B cell (primary cell): ENCODE data around the gene LYPD3. TPM values are rescaled to one million over a fixed set of nuclear protein-coding genes. Genes with fewer than 3 reads are reported as not detected.
A peak's percentile ranks its signal among the peaks of the same experiment; 100 is the strongest.

ENCODE experiments used
- ATAC-seq: fragments of 200-7000 bp; cut with Tn5 transposase; one replicate; pipeline ENCODE4 v1.10.0; 2021; ENCODE audit warnings: low read depth, mild to moderate bottlenecking, moderate number of reproducible peaks, moderate library complexity
- CTCF ChIA-PET: fragments of 350-600 bp; sonication (Branson Sonifier 250); formaldehyde crosslinking; loops from one replicate; lab custom pipeline; 2021; ENCODE audit warnings: antibody characterized with exemption, inconsistent platforms; lab: Charles Lee
- POLR2A ChIA-PET: fragments of 350-600 bp; sonication (Branson Sonifier 250); formaldehyde crosslinking; loops from one replicate; lab custom pipeline; 2021; ENCODE audit warnings: antibody characterized with exemption; lab: Charles Lee
- DNase-seq: peaks from one replicate; pipeline ENCODE4 v3.0.0; 2013
- H2AFZ ChIP-seq: 2 replicates; pipeline ENCODE4 v1.6.1; 2012; ENCODE audit warnings: mild to moderate bottlenecking, low read depth, low read length; ENCODE audit not compliant: insufficient read depth, poor library complexity, severe bottlenecking
- H3K27ac ChIP-seq, 2 donors: 1 replicate in 1 of 2; 2 replicates in 1 of 2; pipeline ENCODE4 v1.5.1; 2012 to 2013; ENCODE audit warnings: low read length in 2 of 2, mild to moderate bottlenecking in 2 of 2, moderate library complexity in 1 of 2
- H3K27me3 ChIP-seq, 4 experiments: fragments of 200-600 bp in 1 of 4; sonication (generic) in 1 of 4; replicated peaks in 1 of 4; 1 replicate in 2 of 4; 2 replicates in 2 of 4; pipeline versions ENCODE4 v1.6.1 to v1.7.0; 2013 to 2016; ENCODE audit warnings: low read length in 3 of 4, mild to moderate bottlenecking in 2 of 4, mixed read lengths in 1 of 4, moderate library complexity in 1 of 4; ENCODE audit not compliant: insufficient read depth in 4 of 4, control insufficient read depth in 3 of 4; ENCODE audit errors: control extremely low read depth in 1 of 4
- H3K36me3 ChIP-seq, 2 experiments: replicated peaks in 1 of 2; 1 replicate in 1 of 2; 2 replicates in 1 of 2; pipeline versions ENCODE4 v1.6.1 to v1.7.1; 2013; ENCODE audit warnings: low read length in 1 of 2; ENCODE audit not compliant: insufficient read depth in 2 of 2, control insufficient read depth in 1 of 2; ENCODE audit errors: control extremely low read depth in 1 of 2, extremely low read depth in 1 of 2
- H3K4me1 ChIP-seq, 2 donors: fragments of 200-600 bp in 1 of 2; sonication (generic) in 1 of 2; 1 replicate in 1 of 2; 2 replicates in 1 of 2; pipeline versions ENCODE4 v1.5.1 to v1.6.1; 2013 to 2017; ENCODE audit warnings: low read length in 2 of 2; ENCODE audit not compliant: control insufficient read depth in 2 of 2, insufficient read depth in 2 of 2
- H3K4me2 ChIP-seq: replicated peaks from 2 replicates; pipeline ENCODE3; 2012; ENCODE audit warnings: mild to moderate bottlenecking, low read depth, low read length; ENCODE audit not compliant: poor library complexity, severe bottlenecking
- H3K4me3 ChIP-seq, 5 experiments: fragments of 200-600 bp in 1 of 5; sonication (generic) in 1 of 5; 1 replicate in 3 of 5; 2 replicates in 2 of 5; pipeline versions ENCODE4 v1.5.1 to v1.7.0; 2011 to 2016; ENCODE audit warnings: low read length in 4 of 5, mild to moderate bottlenecking in 4 of 5, low read depth in 2 of 5, control low read depth in 1 of 5, moderate library complexity in 1 of 5; ENCODE audit not compliant: insufficient read depth in 1 of 5; ENCODE audit errors: control extremely low read depth in 1 of 5, extremely low read depth in 1 of 5
- H3K79me2 ChIP-seq: fragments of 200-600 bp; sonication (generic); one replicate; pipeline ENCODE4 v1.6.0; 2016; ENCODE audit warnings: low read length; ENCODE audit not compliant: control insufficient read depth, insufficient read depth
- H3K9ac ChIP-seq: fragments of 200-600 bp; sonication (generic); 2 replicates; pipeline ENCODE4 v1.6.1; 2017; ENCODE audit warnings: mild to moderate bottlenecking, low read length, moderate library complexity
- H3K9me3 ChIP-seq, 3 donors: one replicate each; pipeline versions ENCODE4 v1.6.1 to v1.7.1; 2013; ENCODE audit warnings: low read length in 2 of 3; ENCODE audit not compliant: control insufficient read depth in 2 of 3, insufficient read depth in 1 of 3; ENCODE audit errors: control extremely low read depth in 1 of 3
- H4K20me1 ChIP-seq: 2 replicates; pipeline ENCODE4 v1.6.0; 2012; ENCODE audit warnings: mild to moderate bottlenecking, low read length; ENCODE audit not compliant: insufficient read depth, control insufficient read depth, poor library complexity, severe bottlenecking
- H3K27ac Mint-ChIP-seq: one replicate; pipeline ENCODE4 v1.8.0; 2021; ENCODE audit warnings: mixed read lengths
- H3K27me3 Mint-ChIP-seq: one replicate; pipeline ENCODE4 v1.8.0; 2021; ENCODE audit warnings: mixed read lengths
- H3K4me1 Mint-ChIP-seq: one replicate; pipeline ENCODE4 v1.8.0; 2021; ENCODE audit warnings: mixed read lengths
- H3K4me3 Mint-ChIP-seq: one replicate; pipeline ENCODE4 v1.8.0; 2021; ENCODE audit warnings: mixed read lengths
- H3K9me3 Mint-ChIP-seq: one replicate; pipeline ENCODE4 v1.8.0; 2022; ENCODE audit warnings: mixed read lengths; ENCODE audit not compliant: insufficient read depth
- CTCF ChIP-seq: fragments of 200-600 bp; IDR thresholded peaks from one replicate; pipeline ENCODE4 v1.8.0; 2022; ENCODE audit warnings: antibody characterized with exemption, mild to moderate bottlenecking
- EZH2 ChIP-seq: IDR thresholded peaks from 2 replicates; pipeline ENCODE4 v1.6.1; 2012; ENCODE audit warnings: borderline replicate concordance, low read depth, mild to moderate bottlenecking, moderate library complexity, low read length; ENCODE audit not compliant: insufficient read depth, poor library complexity, severe bottlenecking
- whole genome bisulfite sequencing: methylation state at CpG from one replicate; pipeline ENCODE4 v1.1.5; 2013; ENCODE audit warnings: missing lambda C conversion rate; ENCODE audit not compliant: insufficient coverage; 5-methylcytosine and 5-hydroxymethylcytosine counted together
- intact Hi-C: fragments of 100-400 bp; cut with micrococcal nuclease; formaldehyde crosslinking; loops from one replicate; pipeline ENCODE4 v1.10.0; 2022
- polyA plus RNA-seq: library from polyadenylated mRNA; depleted of rRNA; stranded (reverse); fragments of >200 nt; gene quantifications from 2 replicates; pipeline ENCODE4 v1.2.3, GENCODE V29; 2012
- total RNA-seq, 2 donors: library from RNA; stranded (reverse); fragments of 120-200 nt in 1 of 2; gene quantifications; 1 replicate in 1 of 2; 2 replicates in 1 of 2; pipeline versions ENCODE4 v1.2.3 to v1.2.4, GENCODE V29; 2013 to 2022

The LYPD3 gene
- total and polyA plus RNA-seq, 2 donors (not counting 1 experiment from before 2014, with no cell fraction given) = 0.27 to 2.2 TPM

- DNase-seq (no peak), ATAC-seq (no peak)
- peak overlapping the region in 4 of 5 experiments; percentile 52 to 96 (median 80) for H3K4me3 ChIP-seq
- H3K79me2 ChIP-seq = no peaks in the 10 kb centered on the region
- 17% methylated on average over 32 of the region's 33 CpGs for WGBS
- peaks cover 0 to 12% (median 5%) of the 10 kb centered on the region in 4 experiments for H3K27me3 ChIP-seq
- H3K36me3 ChIP-seq = no peaks in the 10 kb centered on the region
- ChIA-PET CTCF (interaction anchor here (1.0 to 3.6 kb wide), 11 partner anchors 10 to 132 kb away, joined by 4 to 21 read pairs (median 8); no protein-coding TSS in a partner anchor), POLR2A (interaction anchor here (0.9 to 2.1 kb wide), 3 partner anchors 39 to 70 kb away, joined by 3 to 13 read pairs (median 9); partner anchors contain the start of genes PHLDB3 and ZNF575)
- no peaks in the 10 kb centered on the region for H3K9me3 Mint-ChIP-seq
- no peak for TF ChIP-seq CTCF
- TF ChIP-seq EZH2 = no peak
- peaks cover 0 to 22% (median 0%) of the 10 kb centered on the region in 3 donors for H3K9me3 ChIP-seq
- peaks cover 8 to 14% of the 10 kb centered on the region in 2 donors for H3K4me1 ChIP-seq
- peak overlapping the region; percentile 56 for H3K9ac ChIP-seq
- peaks cover 5% of the 10 kb centered on the region for H3K27me3 Mint-ChIP-seq
- H3K27ac Mint-ChIP-seq = peak overlapping the region; percentile 85
- H4K20me1 ChIP-seq = no peaks in the 10 kb centered on the region
- H3K27ac ChIP-seq = no peak overlapping the region
- peak overlapping the region; percentile 96 for H3K4me2 ChIP-seq
- H2AFZ ChIP-seq = peak overlapping the region; percentile 84
- peak overlapping the region; percentile 97 for H3K4me3 Mint-ChIP-seq
- peaks cover 15% of the 10 kb centered on the region for H3K4me1 Mint-ChIP-seq
- intact Hi-C loops = loop anchor here (1.0 to 5.0 kb wide), 5 partner anchors 12 to 205 kb away; partner anchors contain the start of gene PHLDB3
These were observed 2.5 kb downstream of the LYPD3 start for GRCh38 chr19:43462785-43463380.

- ATAC-seq (no peak), DNase-seq (no peak)
- POLR2A ChIA-PET = no interaction called here
- Histone ChIP-seq H4K20me1 (no peaks in the 10 kb centered on the region), H3K4me1 (peaks cover 8 to 14% of the 10 kb centered on the region in 2 donors), H2AFZ (no peak overlapping the region), H3K27me3 (peaks cover 0 to 12% (median 5%) of the 10 kb centered on the region in 4 experiments), H3K79me2 (no peaks in the 10 kb centered on the region), H3K4me3 (no peak overlapping the region), H3K36me3 (no peaks in the 10 kb centered on the region), H3K4me2 (no peak overlapping the region), H3K9ac (no peak overlapping the region), H3K27ac (no peak overlapping the region), H3K9me3 (peaks cover 0 to 22% (median 0%) of the 10 kb centered on the region in 3 donors)
- intact Hi-C loops = loop anchor here (5.0 kb wide), 1 partner anchor 55 kb away; no protein-coding TSS in a partner anchor
- Mint-ChIP-seq H3K27ac (no peak overlapping the region), H3K4me3 (peak overlapping the region; percentile 71), H3K27me3 (peaks cover 8% of the 10 kb centered on the region), H3K4me1 (peaks cover 15% of the 10 kb centered on the region), H3K9me3 (no peaks in the 10 kb centered on the region)
- 96% methylated on average over 3 of the region's 7 CpGs for WGBS
- TF ChIP-seq EZH2 (no peak), CTCF (no peak)
- CTCF ChIA-PET = interaction anchor here (1.6 to 3.6 kb wide), 5 partner anchors 11 to 57 kb away, joined by 4 to 21 read pairs (median 12); no protein-coding TSS in a partner anchor
These were observed 3.0 kb downstream of the LYPD3 start for GRCh38 chr19:43462383-43462782.
